ENCODE measurements around the gene PSENEN.

GRCh38 chr19:35695895-35696422 lies 49.5 kb upstream of the PSENEN start:
- TF ChIP-seq CTCF (conservative IDR thresholded peaks at IDR 0.05; ENCODE audit: low read depth in 2 of 2) (no peak), CREB1 (CRISPR knock-in tag; IDR thresholded peaks at IDR 0.05; ENCODE audit: low read depth) (no peak), REST (IDR thresholded peaks at IDR 0.05; ENCODE audit: unreplicated experiment) (no peak), POLR2AphosphoS5 (IDR thresholded peaks at IDR 0.05; ENCODE audit: low read depth) (no peak), EZH2 (IDR thresholded peaks at IDR 0.05; ENCODE audit: low read depth, unreplicated experiment) (no peak), EZH2phosphoT487 (IDR thresholded peaks at IDR 0.05; ENCODE audit: unreplicated experiment) (no peak), STAT1 (IDR thresholded peaks at IDR 0.05; ENCODE audit: unreplicated experiment) (no peak), ZNF114 (CRISPR knock-in tag; IDR thresholded peaks at IDR 0.05) (no peak), JUNB (IDR thresholded peaks at IDR 0.05; ENCODE audit: unreplicated experiment) (no peak), ZNF331 (CRISPR knock-in tag; IDR thresholded peaks at IDR 0.05; ENCODE audit: low read depth) (no peak), ZNF462 (CRISPR knock-in tag; IDR thresholded peaks at IDR 0.05) (no peak)
- TF ChIP-seq, protein P1, sequence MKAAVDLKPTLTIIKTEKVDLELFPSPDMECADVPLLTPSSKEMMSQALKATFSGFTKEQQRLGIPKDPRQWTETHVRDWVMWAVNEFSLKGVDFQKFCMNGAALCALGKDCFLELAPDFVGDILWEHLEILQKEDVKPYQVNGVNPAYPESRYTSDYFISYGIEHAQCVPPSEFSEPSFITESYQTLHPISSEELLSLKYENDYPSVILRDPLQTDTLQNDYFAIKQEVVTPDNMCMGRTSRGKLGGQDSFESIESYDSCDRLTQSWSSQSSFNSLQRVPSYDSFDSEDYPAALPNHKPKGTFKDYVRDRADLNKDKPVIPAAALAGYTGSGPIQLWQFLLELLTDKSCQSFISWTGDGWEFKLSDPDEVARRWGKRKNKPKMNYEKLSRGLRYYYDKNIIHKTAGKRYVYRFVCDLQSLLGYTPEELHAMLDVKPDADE (IDR thresholded peaks at IDR 0.05): no peak

All from GM23338 (cell line).